Left lung (tissue), 10 donors: ENCODE data around the gene CDX2. TPM values are rescaled to one million over a fixed set of nuclear protein-coding genes. Genes with fewer than 3 reads are reported as not detected.

Experiments
- ATAC-seq: fragments of 200-7000 bp; cut with Tn5 transposase; one replicate; pipeline ENCODE4 v1.9.1; 2020; ENCODE audit warnings: moderate library complexity
- DNase-seq, 4 donors: peaks; one replicate each; pipeline ENCODE4 v3.0.0-alpha.2; 2013 to 2020
- H3K27ac ChIP-seq, 2 donors: fragments of 200-600 bp; sonication (generic) in 1 of 2; one replicate each; pipeline versions ENCODE4 v1.5.0 to v1.8.0; 2020 to 2021
- H3K27me3 ChIP-seq, 2 donors: fragments of 200-600 bp; sonication (generic) in 1 of 2; one replicate each; pipeline versions ENCODE4 v1.5.0 to v1.8.0; 2020 to 2021
- H3K36me3 ChIP-seq, 2 donors: fragments of 200-600 bp; sonication (generic) in 1 of 2; one replicate each; pipeline versions ENCODE4 v1.5.0 to v1.8.0; 2020 to 2021
- H3K4me1 ChIP-seq, 2 donors: fragments of 200-600 bp; one replicate each; pipeline ENCODE4 v1.8.0; 2021
- H3K4me3 ChIP-seq, 2 donors: fragments of 200-600 bp; sonication (generic) in 1 of 2; one replicate each; pipeline versions ENCODE4 v1.5.0 to v1.8.0; 2020 to 2021; ENCODE audit warnings: mild to moderate bottlenecking in 1 of 2
- H3K9me3 ChIP-seq, 2 donors: fragments of 200-600 bp; sonication (generic) in 1 of 2; one replicate each; pipeline versions ENCODE4 v1.5.0 to v1.8.0; 2020 to 2021
- intact Hi-C, 2 donors: fragments of 100-400 bp; cut with DNase I; formaldehyde crosslinking; loops; one replicate each; pipeline versions ENCODE4 v1.11.2 to v1.14.2; 2022
- polyA plus RNA-seq, 6 donors: library from polyadenylated mRNA; unstranded; fragments of 120-200 nt; gene quantifications; one replicate each; pipeline ENCODE4 v1.2.1, GENCODE V29; 2013; ENCODE audit not compliant: insufficient read length in 6 of 6
- total RNA-seq, 2 donors: library from RNA; stranded (reverse); fragmentation: NEBNext Ultra II Directional; extraction: Animal tissue kit (Norgen Biotek cat#: 25700); gene quantifications; one replicate each; pipeline ENCODE4 v1.2.1, GENCODE V29; 2021
- TF ChIP-seq, protein P1 (sequence below), 2 donors: fragments of 200-600 bp; sonication (generic) in 1 of 2; IDR thresholded peaks; one replicate each; pipeline versions ENCODE4 v1.5.0 to v1.8.0; 2021; ENCODE audit warnings: antibody characterized with exemption in 2 of 2
- donor health status: DM: no; HTN: yes; CAD: no.
- donor health status: DM: no; HTN: no; CAD: no.

Gene CDX2
- total and polyA plus RNA-seq, 8 donors: not detected

GRCh38 chr13:27915301-27916207 lies 53.6 kb downstream of the CDX2 start:
- Histone ChIP-seq H3K4me1 (peaks cover 11 to 14% of the 10 kb centered on the region in 2 donors), H3K27ac (no peak overlapping the region), H3K4me3 (no peak overlapping the region), H3K27me3 (peaks cover 75 to 100% of the 10 kb centered on the region in 2 donors), H3K36me3 (no peaks in the 10 kb centered on the region), H3K9me3 (no peaks in the 10 kb centered on the region)
- ATAC-seq (no peak), DNase-seq (no peak)
- TF ChIP-seq, protein P1, sequence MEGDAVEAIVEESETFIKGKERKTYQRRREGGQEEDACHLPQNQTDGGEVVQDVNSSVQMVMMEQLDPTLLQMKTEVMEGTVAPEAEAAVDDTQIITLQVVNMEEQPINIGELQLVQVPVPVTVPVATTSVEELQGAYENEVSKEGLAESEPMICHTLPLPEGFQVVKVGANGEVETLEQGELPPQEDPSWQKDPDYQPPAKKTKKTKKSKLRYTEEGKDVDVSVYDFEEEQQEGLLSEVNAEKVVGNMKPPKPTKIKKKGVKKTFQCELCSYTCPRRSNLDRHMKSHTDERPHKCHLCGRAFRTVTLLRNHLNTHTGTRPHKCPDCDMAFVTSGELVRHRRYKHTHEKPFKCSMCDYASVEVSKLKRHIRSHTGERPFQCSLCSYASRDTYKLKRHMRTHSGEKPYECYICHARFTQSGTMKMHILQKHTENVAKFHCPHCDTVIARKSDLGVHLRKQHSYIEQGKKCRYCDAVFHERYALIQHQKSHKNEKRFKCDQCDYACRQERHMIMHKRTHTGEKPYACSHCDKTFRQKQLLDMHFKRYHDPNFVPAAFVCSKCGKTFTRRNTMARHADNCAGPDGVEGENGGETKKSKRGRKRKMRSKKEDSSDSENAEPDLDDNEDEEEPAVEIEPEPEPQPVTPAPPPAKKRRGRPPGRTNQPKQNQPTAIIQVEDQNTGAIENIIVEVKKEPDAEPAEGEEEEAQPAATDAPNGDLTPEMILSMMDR (IDR thresholded peaks at IDR 0.05): no peak
- intact Hi-C loops: no loop called here

DNA sequence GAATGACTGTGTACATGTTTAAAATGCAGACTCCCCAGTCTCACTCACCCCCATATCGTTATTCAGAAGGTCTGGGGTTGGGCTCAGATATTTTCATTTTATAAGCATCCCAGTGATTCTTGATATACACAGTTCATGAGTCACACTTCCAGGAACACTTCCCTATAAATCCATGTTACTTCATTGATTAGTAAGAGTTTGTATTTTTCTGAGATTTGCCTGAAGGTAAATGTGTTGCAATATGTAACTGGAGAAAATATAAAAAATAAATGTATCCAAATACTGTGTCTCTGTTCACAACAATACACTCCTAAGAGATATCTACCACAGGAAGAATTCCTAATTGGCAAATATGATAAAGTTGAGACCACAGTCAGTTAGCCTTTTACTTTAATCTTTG lies 56.0 kb downstream of the CDX2 start:
- Histone ChIP-seq H3K9me3 (no peaks in the 10 kb centered on the region), H3K4me3 (no peak overlapping the region), H3K36me3 (no peaks in the 10 kb centered on the region), H3K27ac (no peak overlapping the region), H3K27me3 (peaks cover 51 to 100% of the 10 kb centered on the region in 2 donors), H3K4me1 (peaks cover 0 to 5% of the 10 kb centered on the region in 2 donors)
- DNase-seq (no peak), ATAC-seq (no peak)
- TF ChIP-seq, protein P1 (IDR thresholded peaks at IDR 0.05): no peak
- intact Hi-C loops: no loop called here

DNA sequence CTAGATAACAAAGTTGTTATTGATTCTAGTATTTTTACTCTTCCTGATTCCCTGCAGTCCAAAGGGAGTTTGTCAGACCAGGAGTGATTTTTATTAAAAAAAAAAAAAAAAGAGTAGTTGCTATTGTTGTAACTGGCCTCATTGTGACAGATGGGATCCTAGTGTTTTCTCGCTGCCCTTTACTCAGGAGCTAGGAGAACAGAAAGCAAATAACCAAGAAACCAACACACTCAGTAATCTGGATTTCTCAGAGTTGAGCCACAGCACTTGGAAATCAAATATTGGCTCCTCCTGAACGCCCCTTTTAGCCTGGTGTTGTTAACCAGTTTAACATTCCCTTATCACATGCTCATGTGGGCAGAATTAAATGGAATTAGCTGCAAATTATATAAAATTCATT lies 57.6 kb downstream of the CDX2 start:
- DNase-seq: no peak
- peaks cover 35 to 97% of the 10 kb centered on the region in 2 donors for H3K27me3 ChIP-seq
- intact Hi-C loops: no loop called here
- ATAC-seq: no peak
- no peaks in the 10 kb centered on the region for H3K4me1 ChIP-seq
- H3K36me3 ChIP-seq: no peaks in the 10 kb centered on the region
- H3K4me3 ChIP-seq: no peak overlapping the region
- H3K9me3 ChIP-seq: no peaks in the 10 kb centered on the region
- H3K27ac ChIP-seq: no peak overlapping the region
- TF ChIP-seq, protein P1 (IDR thresholded peaks at IDR 0.05): no peak

Other genes starting within 250 kb of the CDX2 start
- not detected for gene GSX1, start 176.8 kb downstream of the CDX2 start, total RNA-seq
- not detected for gene GSX1, start 176.8 kb downstream of the CDX2 start, polyA plus RNA-seq
- gene PDX1, start 49.3 kb downstream of the CDX2 start, total RNA-seq: not detected
- not detected for gene PDX1, start 49.3 kb downstream of the CDX2 start, polyA plus RNA-seq
- not detected for gene URAD, start 19.4 kb upstream of the CDX2 start, total RNA-seq
- not detected for gene URAD, start 19.4 kb upstream of the CDX2 start, polyA plus RNA-seq
- 1 to 10 TPM in 1 of 2 donors, under 1 TPM in 1; 0.90 to 1.9 TPM for gene FLT3, start 131.3 kb upstream of the CDX2 start, total RNA-seq
- gene FLT3, start 131.3 kb upstream of the CDX2 start, polyA plus RNA-seq: under 1 TPM; 0.21 to 0.56 (median 0.42) TPM
- 10 to 100 TPM; 24.1 to 30.5 TPM for gene PAN3, start 169.2 kb upstream of the CDX2 start, total RNA-seq
- gene PAN3, start 169.2 kb upstream of the CDX2 start, polyA plus RNA-seq: 10 to 100 TPM; 52.7 to 63.2 (median 55.9) TPM